Ascending aorta (tissue), 2 donors: ENCODE results near the gene APOL2. TPM values are rescaled to one million over a fixed set of nuclear protein-coding genes. Genes with fewer than 3 reads are reported as not detected.
"Not testable (repeated sequence)": the region's sequence is repeated elsewhere in the genome, so short reads cannot be mapped to it uniquely, and the experiment has no call there.

Experiments
- DNase-seq, 2 donors: peaks; one replicate each; pipeline ENCODE4 v3.0.0-alpha.2; 2019; ENCODE audit warnings: low spot score in 2 of 2
- H3K27ac ChIP-seq, 2 donors: fragments of 200-600 bp; sonication (generic); one replicate each; pipeline ENCODE4 v1.5.1; 2016 to 2017; ENCODE audit warnings: mild to moderate bottlenecking in 1 of 2
- H3K27me3 ChIP-seq: fragments of 200-600 bp; sonication (generic); one replicate; pipeline ENCODE4 v1.5.1; 2017
- H3K36me3 ChIP-seq, 2 donors: fragments of 200-600 bp; sonication (generic); one replicate each; pipeline ENCODE4 v1.5.1; 2016
- H3K4me1 ChIP-seq, 2 donors: fragments of 200-600 bp; sonication (generic); one replicate each; pipeline ENCODE4 v1.5.1; 2016 to 2017; ENCODE audit warnings: mild to moderate bottlenecking in 1 of 2
- H3K4me3 ChIP-seq, 2 donors: fragments of 200-600 bp; sonication (generic); one replicate each; pipeline ENCODE4 v1.5.1; 2016 to 2017; ENCODE audit warnings: mild to moderate bottlenecking in 1 of 2
- H3K9me3 ChIP-seq, 2 donors: fragments of 200-600 bp; sonication (generic); one replicate each; pipeline ENCODE4 v1.5.1; 2016
- CTCF ChIP-seq, 3 experiments: fragments of 200-600 bp in 2 of 3; fragments of 450-650 bp in 1 of 3; sonication (generic) in 2 of 3; IDR thresholded peaks; one replicate each; pipeline ENCODE4 v1.5.1; 2016 to 2019; ENCODE audit warnings: antibody characterized with exemption in 3 of 3, mild to moderate bottlenecking in 1 of 3, moderate library complexity in 1 of 3
- intact Hi-C: fragments of 100-400 bp; cut with DNase I; formaldehyde crosslinking; loops from one replicate; pipeline ENCODE4 v1.15.1; 2023
- total RNA-seq: library from RNA; depleted of rRNA; stranded (reverse); fragments of >200 nt; gene quantifications from one replicate; pipeline ENCODE4 v1.1.0, GENCODE V29; 2016

The APOL2 gene
- total RNA-seq, 1 donor from 2014 or later, result 34.3 TPM

- H3K4me3 ChIP-seq, result no peak overlapping the region
- H3K9me3 ChIP-seq, result no peaks in the 10 kb centered on the region
- peaks cover 32 to 34% of the 10 kb centered on the region in 2 donors for H3K36me3 ChIP-seq
- no peak overlapping the region for H3K27ac ChIP-seq
- no peak for TF ChIP-seq CTCF (IDR thresholded peaks at IDR 0.05)
- peaks cover 6 to 26% of the 10 kb centered on the region in 2 donors for H3K4me1 ChIP-seq
- intact Hi-C loops, result loop anchor here (5.0 kb wide), 1 partner anchor 38 kb away; no protein-coding TSS in a partner anchor
- no peak for DNase-seq
- H3K27me3 ChIP-seq, result no peaks in the 10 kb centered on the region
These were observed 4.4 kb downstream of the APOL2 start for GRCh38 chr22:36234919-36235318.

- Histone ChIP-seq H3K9me3 (no peaks in the 10 kb centered on the region), H3K4me1 (peaks cover 6 to 26% of the 10 kb centered on the region in 2 donors), H3K27ac (no peak overlapping the region), H3K27me3 (no peaks in the 10 kb centered on the region), H3K4me3 (no peak overlapping the region), H3K36me3 (peaks cover 37 to 41% of the 10 kb centered on the region in 2 donors)
- intact Hi-C loops, result no loop called here
- no peak for DNase-seq
- TF ChIP-seq CTCF (IDR thresholded peaks at IDR 0.05), result no peak
These were observed 5.1 kb downstream of the APOL2 start for GRCh38 chr22:36234213-36234612.

- Histone ChIP-seq H3K4me3 (no peak overlapping the region), H3K9me3 (no peaks in the 10 kb centered on the region), H3K27me3 (no peaks in the 10 kb centered on the region), H3K36me3 (peaks cover 41 to 43% of the 10 kb centered on the region in 2 donors), H3K27ac (no peak overlapping the region), H3K4me1 (peaks cover 6 to 26% of the 10 kb centered on the region in 2 donors)
- intact Hi-C loops, result no loop called here
- TF ChIP-seq CTCF (IDR thresholded peaks at IDR 0.05), result no peak
- DNase-seq, result no peak
These were observed 5.5 kb downstream of the APOL2 start for GRCh38 chr22:36233796-36234195.

- Histone ChIP-seq H3K9me3 (no peaks in the 10 kb centered on the region), H3K4me1 (peaks cover 5 to 22% of the 10 kb centered on the region in 2 donors), H3K27ac (no peak overlapping the region), H3K36me3 (peaks cover 49% of the 10 kb centered on the region in 2 donors), H3K27me3 (no peaks in the 10 kb centered on the region), H3K4me3 (no peak overlapping the region)
- intact Hi-C loops, result no loop called here
- no peak for TF ChIP-seq CTCF (IDR thresholded peaks at IDR 0.05)
- no peak for DNase-seq
These were observed 6.5 kb downstream of the APOL2 start for GRCh38 chr22:36232715-36233401.

- H3K4me3 ChIP-seq, H3K27ac ChIP-seq, intact Hi-C loops, H3K27me3 ChIP-seq, H3K4me1 ChIP-seq, H3K9me3 ChIP-seq, DNase-seq: not testable (repeated sequence)
- peaks cover 53 to 55% of the 10 kb centered on the region in 2 donors for H3K36me3 ChIP-seq
These were observed 8.3 kb downstream of the APOL2 start for GRCh38 chr22:36231051-36231450.

GRCh38 chr22:36229649-36230048 is 9.7 kb downstream of the APOL2 start:
- H3K9me3 ChIP-seq, intact Hi-C loops, H3K27ac ChIP-seq, DNase-seq, H3K4me1 ChIP-seq, H3K27me3 ChIP-seq, H3K4me3 ChIP-seq: not testable (repeated sequence)
- H3K36me3 ChIP-seq, result peaks cover 53 to 55% of the 10 kb centered on the region in 2 donors
